DMS114 treated with DMSO at 0.1 percent for 48 hours (cell line): ENCODE data around the gene CCDC86.

Experiments used
- DNase-seq: peaks from one replicate; lab custom pipeline; 2025; ENCODE audit not compliant: unreplicated experiment; lab: John Stamatoyannopoulos, UW

CCDC86 gene

GRCh38 chr11:60868682-60869450 lies 27.0 kb downstream of the CCDC86 start:
- DNase-seq, result no peak

- no peak for DNase-seq
These were observed 27.5 kb downstream of the CCDC86 start for GRCh38 chr11:60869451-60869825.

GRCh38 chr11:60870276-60870675 lies 28.4 kb downstream of the CCDC86 start:
- no peak for DNase-seq

GRCh38 chr11:60870733-60871377 lies 28.9 kb downstream of the CCDC86 start:
- DNase-seq, result no peak

GRCh38 chr11:60871378-60872061 lies 29.6 kb downstream of the CCDC86 start:
- DNase-seq, result no peak

GRCh38 chr11:60872124-60872960 lies 30.4 kb downstream of the CCDC86 start:
- DNase-seq, result no peak

GRCh38 chr11:60872961-60873524 lies 31.1 kb downstream of the CCDC86 start:
- no peak for DNase-seq

- DNase-seq, result no peak
These were observed 31.6 kb downstream of the CCDC86 start for GRCh38 chr11:60873533-60873932.

GRCh38 chr11:60874421-60875365 lies 32.8 kb downstream of the CCDC86 start:
- no peak for DNase-seq

GRCh38 chr11:60875366-60876167 lies 33.7 kb downstream of the CCDC86 start:
- no peak for DNase-seq

GRCh38 chr11:60876168-60876485 lies 34.2 kb downstream of the CCDC86 start:
- DNase-seq, result no peak

- DNase-seq, result no peak
These were observed 36.6 kb downstream of the CCDC86 start for GRCh38 chr11:60878245-60879101.

GRCh38 chr11:60879104-60879503 lies 37.2 kb downstream of the CCDC86 start:
- no peak for DNase-seq

- no peak for DNase-seq
These were observed 38.2 kb downstream of the CCDC86 start for GRCh38 chr11:60879971-60880588.

- DNase-seq, result no peak
These were observed 38.9 kb downstream of the CCDC86 start for GRCh38 chr11:60880643-60881282.

GRCh38 chr11:60887556-60887955 lies 45.6 kb downstream of the CCDC86 start:
- no peak for DNase-seq

GRCh38 chr11:60889869-60890311 lies 48.0 kb downstream of the CCDC86 start:
- DNase-seq, result no peak
